Activated CD4-positive, CD25-positive, alpha-beta regulatory T cell treated with anti-CD3 and anti-CD28 coated beads, Interleukin-2, amount 50 U/mL, for 72 hours (primary cell): Measurements from ENCODE around the gene NUDT8.
"Not testable (repeated sequence)": the region's sequence is repeated elsewhere in the genome, so short reads cannot be mapped to it uniquely, and the experiment has no call there.

Experiments
- DNase-seq: peaks from one replicate; pipeline ENCODE4 v3.0.0; 2021

The NUDT8 gene

GRCh38 chr11:67627441-67627811, 2.3 kb downstream of the NUDT8 start:
- no peak for DNase-seq

GRCh38 chr11:67626970-67627369, 2.8 kb downstream of the NUDT8 start:
- DNase-seq = no peak

GRCh38 chr11:67626131-67626833, 3.5 kb downstream of the NUDT8 start:
- DNase-seq = not testable (repeated sequence)

GRCh38 chr11:67623795-67624194, 5.9 kb downstream of the NUDT8 start:
- DNase-seq = not testable (repeated sequence)

GRCh38 chr11:67622905-67623304, 6.8 kb downstream of the NUDT8 start:
- not testable (repeated sequence) for DNase-seq

- DNase-seq = not testable (repeated sequence)
Measured at GRCh38 chr11:67621928-67622327, 7.8 kb downstream of the NUDT8 start.

- DNase-seq = not testable (repeated sequence)
Measured at GRCh38 chr11:67620621-67621020, 9.1 kb downstream of the NUDT8 start.

- not testable (repeated sequence) for DNase-seq
Measured at GRCh38 chr11:67619683-67620618, 9.8 kb downstream of the NUDT8 start.

GRCh38 chr11:67618901-67619659, 10.7 kb downstream of the NUDT8 start:
- not testable (repeated sequence) for DNase-seq

- DNase-seq = no peak
Measured at GRCh38 chr11:67617243-67617953, 12.3 kb downstream of the NUDT8 start.

- no peak for DNase-seq
Measured at GRCh38 chr11:67616431-67617242, 13.1 kb downstream of the NUDT8 start.

GRCh38 chr11:67615728-67616430, 13.9 kb downstream of the NUDT8 start:
- DNase-seq = no peak

GRCh38 chr11:67614730-67615714, 14.7 kb downstream of the NUDT8 start:
- DNase-seq = peak; percentile 65

GRCh38 chr11:67613960-67614715, 15.6 kb downstream of the NUDT8 start:
- peak; percentile 82 for DNase-seq

- no peak for DNase-seq
Measured at GRCh38 chr11:67613313-67613959, 16.3 kb downstream of the NUDT8 start.

GRCh38 chr11:67612751-67613150, 17.0 kb downstream of the NUDT8 start:
- DNase-seq = no peak

GRCh38 chr11:67611704-67612587, 17.8 kb downstream of the NUDT8 start:
- DNase-seq = no peak
